ENCODE data around the gene ATP8A2. TPM values are rescaled to one million over a fixed set of nuclear protein-coding genes. Genes with fewer than 3 reads are reported as not detected.

The ATP8A2 gene
- total RNA-seq, 2 experiments from 2014 or later, result not detected

GRCh38 chr13:25525884-25526283 is 154.1 kb downstream of the ATP8A2 start:
- CTCF ChIA-PET (ENCODE audit: unreplicated experiment), result no interaction called here
- TF ChIP-seq CTCF (conservative IDR thresholded peaks at IDR 0.05; ENCODE audit: low read length), result no peak
- TF ChIP-seq EZH2phosphoT487 (IDR thresholded peaks at IDR 0.05; ENCODE audit: borderline replicate concordance, low read depth, low read length), result no peak
- Histone ChIP-seq H4K20me1 (ENCODE audit: insufficient read depth, low read length) (no peaks in the 10 kb centered on the region), H3K9me3 (ENCODE audit: low read length) (no peaks in the 10 kb centered on the region), H3K4me3 (ENCODE audit: low read depth, low read length, poor library complexity, severe bottlenecking) (no peak overlapping the region), H2AFZ (ENCODE audit: low read length) (no peak overlapping the region), H3K4me2 (ENCODE audit: low read length) (no peak overlapping the region), H3K27ac (ENCODE audit: low read depth, low read length, poor library complexity, severe bottlenecking) (no peak overlapping the region), H3K36me3 (ENCODE audit: insufficient read depth, low read length) (no peaks in the 10 kb centered on the region), H3K9me2 (ENCODE audit: insufficient read depth, low read length) (no peaks in the 10 kb centered on the region), H3K79me2 (ENCODE audit: insufficient read depth, low read depth, low read length) (no peaks in the 10 kb centered on the region), H3K4me1 (ENCODE audit: insufficient read depth, low read length, poor library complexity, severe bottlenecking) (no peaks in the 10 kb centered on the region)
- intact Hi-C loops (cut with micrococcal nuclease; ENCODE audit: unreplicated experiment), result no loop called here
- no TSS peak for BruUV-seq (replicated peaks)
- POLR2A ChIA-PET, result interaction anchor here (0.6 kb wide), 1 partner anchor 12 kb away, joined by 4 read pairs; no protein-coding TSS in a partner anchor
- no peak for DNase-seq (ENCODE audit: low spot score)

GRCh38 chr13:25528266-25528665 is 156.5 kb downstream of the ATP8A2 start:
- ChIA-PET CTCF (ENCODE audit: unreplicated experiment) (no interaction called here), POLR2A (no interaction called here)
- no TSS peak for BruUV-seq (replicated peaks)
- Histone ChIP-seq H3K36me3 (ENCODE audit: insufficient read depth, low read length) (no peaks in the 10 kb centered on the region), H3K79me2 (ENCODE audit: insufficient read depth, low read depth, low read length) (no peaks in the 10 kb centered on the region), H3K27ac (ENCODE audit: low read depth, low read length, poor library complexity, severe bottlenecking) (no peak overlapping the region), H3K4me2 (ENCODE audit: low read length) (no peak overlapping the region), H3K4me1 (ENCODE audit: insufficient read depth, low read length, poor library complexity, severe bottlenecking) (no peaks in the 10 kb centered on the region), H3K9me3 (ENCODE audit: low read length) (no peaks in the 10 kb centered on the region), H3K9me2 (ENCODE audit: insufficient read depth, low read length) (no peaks in the 10 kb centered on the region), H3K4me3 (ENCODE audit: low read depth, low read length, poor library complexity, severe bottlenecking) (no peak overlapping the region), H2AFZ (ENCODE audit: low read length) (no peak overlapping the region), H4K20me1 (ENCODE audit: insufficient read depth, low read length) (no peaks in the 10 kb centered on the region)
- intact Hi-C loops (cut with micrococcal nuclease; ENCODE audit: unreplicated experiment), result no loop called here
- DNase-seq (ENCODE audit: low spot score), result no peak
- TF ChIP-seq CTCF (conservative IDR thresholded peaks at IDR 0.05; ENCODE audit: low read length), result no peak
- TF ChIP-seq EZH2phosphoT487 (IDR thresholded peaks at IDR 0.05; ENCODE audit: borderline replicate concordance, low read depth, low read length), result no peak

GRCh38 chr13:25529425-25529824 is 157.7 kb downstream of the ATP8A2 start:
- intact Hi-C loops (cut with micrococcal nuclease; ENCODE audit: unreplicated experiment), result no loop called here
- Histone ChIP-seq H3K4me1 (ENCODE audit: insufficient read depth, low read length, poor library complexity, severe bottlenecking) (no peaks in the 10 kb centered on the region), H3K9me3 (ENCODE audit: low read length) (no peaks in the 10 kb centered on the region), H3K4me3 (ENCODE audit: low read depth, low read length, poor library complexity, severe bottlenecking) (no peak overlapping the region), H3K9me2 (ENCODE audit: insufficient read depth, low read length) (no peaks in the 10 kb centered on the region), H2AFZ (ENCODE audit: low read length) (no peak overlapping the region), H3K36me3 (ENCODE audit: insufficient read depth, low read length) (no peaks in the 10 kb centered on the region), H3K27ac (ENCODE audit: low read depth, low read length, poor library complexity, severe bottlenecking) (no peak overlapping the region), H4K20me1 (ENCODE audit: insufficient read depth, low read length) (no peaks in the 10 kb centered on the region), H3K79me2 (ENCODE audit: insufficient read depth, low read depth, low read length) (no peaks in the 10 kb centered on the region), H3K4me2 (ENCODE audit: low read length) (no peak overlapping the region)
- DNase-seq (ENCODE audit: low spot score), result no peak
- ChIA-PET POLR2A (no interaction called here), CTCF (ENCODE audit: unreplicated experiment) (no interaction called here)
- TF ChIP-seq EZH2phosphoT487 (IDR thresholded peaks at IDR 0.05; ENCODE audit: borderline replicate concordance, low read depth, low read length) (no peak), CTCF (conservative IDR thresholded peaks at IDR 0.05; ENCODE audit: low read length) (no peak)
- no TSS peak for BruUV-seq (replicated peaks)

Measured in OCI-LY7 (cell line).